Measurements from ENCODE around the gene NSG1. TPM values are rescaled to one million over a fixed set of nuclear protein-coding genes. Genes with fewer than 3 reads are reported as not detected.

Gene NSG1
- total and polyA plus RNA-seq, 2 of the 8 experiments (the other 6 are each of a cell fraction or from before 2014, with no cell fraction given): 35.7 to 61.4 TPM

GRCh38 chr4:4413373-4413725 lies 26.4 kb downstream of the NSG1 start (continued):
- TF ChIP-seq SIN3A (conservative IDR thresholded peaks at IDR 0.05 in 1 of 2, IDR thresholded peaks at IDR 0.05 in 1 of 2; ENCODE audit: low read depth in 1 of 2, low read length in 2 of 2) (no peak), GTF2F1 (IDR thresholded peaks at IDR 0.05; ENCODE audit: borderline replicate concordance, low read depth, low read length) (no peak), RAD21 (IDR thresholded peaks at IDR 0.05 in 1 of 2, conservative IDR thresholded peaks at IDR 0.05 in 1 of 2; ENCODE audit: low read depth in 2 of 2, low read length in 2 of 2) (no peak)

All from H1 (cell line).